WTC11 (cell line): ENCODE data around the gene PRRT4. TPM values are rescaled to one million over a fixed set of nuclear protein-coding genes. Genes with fewer than 3 reads are reported as not detected.

Source experiments
- ATAC-seq: fragments of 200-7000 bp; cut with Tn5 transposase; 2 replicates; pipeline ENCODE4 v1.10.0; 2021; ENCODE audit warnings: mild to moderate bottlenecking, moderate library complexity
- CTCF ChIA-PET: fragments of 300-600 bp; sonication (Branson Sonifier 250); formaldehyde crosslinking; loops from one replicate; lab custom pipeline; 2021; ENCODE audit warnings: antibody characterized with exemption; lab: Charles Lee
- POLR2A ChIA-PET: fragments of 350-600 bp; sonication (Branson Sonifier 250); formaldehyde crosslinking; loops from one replicate; lab custom pipeline; 2021; ENCODE audit warnings: antibody characterized with exemption; lab: Charles Lee
- DNase-seq: peaks from one replicate; pipeline ENCODE4 v3.0.0; 2021; ENCODE audit warnings: low spot score
- H3K27ac Mint-ChIP-seq: 2 replicates; pipeline ENCODE4 v1.8.0; 2021; ENCODE audit warnings: mixed read lengths
- H3K27me3 Mint-ChIP-seq: 2 replicates; pipeline ENCODE4 v1.8.0; 2021; ENCODE audit warnings: low read depth, mild to moderate bottlenecking, moderate library complexity, mixed read lengths
- H3K36me3 Mint-ChIP-seq: 2 replicates; pipeline ENCODE4 v1.8.0; 2021; ENCODE audit warnings: mixed read lengths
- H3K4me1 Mint-ChIP-seq: 2 replicates; pipeline ENCODE4 v1.8.0; 2022; ENCODE audit warnings: mixed read lengths
- H3K4me3 Mint-ChIP-seq: 2 replicates; pipeline ENCODE4 v1.8.0; 2021; ENCODE audit warnings: mild to moderate bottlenecking, moderate library complexity, mixed read lengths
- H3K9me3 Mint-ChIP-seq: 2 replicates; pipeline ENCODE4 v1.8.0; 2021; ENCODE audit warnings: mixed read lengths
- E2F1 ChIP-seq: sonication (generic); formaldehyde crosslinking; IDR thresholded peaks from 2 replicates; pipeline ENCODE4 v1.8.0; 2022; ENCODE audit warnings: mild to moderate bottlenecking, missing genetic modification reagents
- E2F4 ChIP-seq: sonication (generic); formaldehyde crosslinking; IDR thresholded peaks from 2 replicates; pipeline ENCODE4 v1.8.1; 2022; ENCODE audit warnings: low read depth, mild to moderate bottlenecking, moderate library complexity, missing genetic modification reagents, borderline replicate concordance
- EMX1 ChIP-seq: fragments of 250-450 bp; sonication (Bioruptor Pico); IDR thresholded peaks from 2 replicates; pipeline ENCODE4 v1.8.0; 2021; ENCODE audit warnings: mild to moderate bottlenecking
- FOXJ3 ChIP-seq: sonication (generic); formaldehyde crosslinking; IDR thresholded peaks from 2 replicates; pipeline ENCODE4 v1.9.0; 2021; ENCODE audit warnings: missing genetic modification reagents, mild to moderate bottlenecking, borderline replicate concordance
- FOXK1 ChIP-seq: sonication (generic); formaldehyde crosslinking; IDR thresholded peaks from 2 replicates; pipeline ENCODE4 v1.8.0; 2022; ENCODE audit warnings: mild to moderate bottlenecking, moderate library complexity, missing genetic modification reagents
- GRHL2 ChIP-seq: fragments of 250-450 bp; sonication (Bioruptor Pico); IDR thresholded peaks from 2 replicates; pipeline ENCODE4 v1.8.0; 2022; ENCODE audit warnings: mild to moderate bottlenecking, moderate library complexity; ENCODE audit not compliant: insufficient replicate concordance, severe bottlenecking
- IRF1 ChIP-seq: sonication (generic); formaldehyde crosslinking; IDR thresholded peaks from 2 replicates; pipeline ENCODE4 v1.8.0; 2023; ENCODE audit warnings: missing genetic modification reagents
- JAZF1 ChIP-seq: fragments of 250-450 bp; sonication (Bioruptor Pico); IDR thresholded peaks from 2 replicates; pipeline ENCODE4 v1.9.0; 2021; ENCODE audit warnings: moderate library complexity, mild to moderate bottlenecking, inconsistent platforms
- NFYB ChIP-seq: sonication (generic); formaldehyde crosslinking; conservative IDR thresholded peaks from 2 replicates; pipeline ENCODE4 v1.8.0; 2022; ENCODE audit warnings: low read depth, missing genetic modification reagents
- NR1H2 ChIP-seq: sonication (generic); formaldehyde crosslinking; IDR thresholded peaks from 2 replicates; pipeline ENCODE4 v1.9.0; 2021; ENCODE audit warnings: mild to moderate bottlenecking, moderate library complexity, missing genetic modification reagents
- SP1 ChIP-seq: sonication (generic); formaldehyde crosslinking; conservative IDR thresholded peaks from 2 replicates; pipeline ENCODE4 v1.8.1; 2022; ENCODE audit warnings: missing genetic modification reagents
- TP53 ChIP-seq: sonication (generic); formaldehyde crosslinking; IDR thresholded peaks from 2 replicates; pipeline ENCODE4 v1.8.1; 2023; ENCODE audit warnings: mild to moderate bottlenecking, missing genetic modification reagents
- ZNF219 ChIP-seq: sonication (generic); formaldehyde crosslinking; IDR thresholded peaks from 2 replicates; pipeline ENCODE4 v1.8.0; 2023; ENCODE audit warnings: missing genetic modification reagents, mild to moderate bottlenecking, borderline replicate concordance
- ZNF232 ChIP-seq: sonication (generic); formaldehyde crosslinking; IDR thresholded peaks from 2 replicates; pipeline ENCODE4 v1.8.0; 2022; ENCODE audit warnings: mild to moderate bottlenecking, missing genetic modification reagents
- ZNF425 ChIP-seq: fragments of 250-450 bp; sonication (Bioruptor Pico); conservative IDR thresholded peaks from 2 replicates; pipeline ENCODE4 v1.9.0; 2021; ENCODE audit warnings: mild to moderate bottlenecking
- ZNF512 ChIP-seq: sonication (generic); formaldehyde crosslinking; IDR thresholded peaks from 2 replicates; pipeline ENCODE4 v1.8.1; 2022; ENCODE audit warnings: missing genetic modification reagents, borderline replicate concordance
- total RNA-seq: library from RNA; stranded (reverse); gene quantifications from 3 replicates; pipeline ENCODE4 v1.2.3, GENCODE V29; 2021
- TF ChIP-seq, protein P1 (sequence below): sonication (generic); formaldehyde crosslinking; IDR thresholded peaks from 2 replicates; pipeline ENCODE4 v1.8.0; 2023; ENCODE audit warnings: mild to moderate bottlenecking, missing genetic modification reagents
- TF ChIP-seq, protein P2 (sequence below): fragments of 250-450 bp; sonication (Bioruptor Pico); IDR thresholded peaks from 2 replicates; pipeline ENCODE4 v1.9.0; 2021; ENCODE audit warnings: moderate library complexity, mild to moderate bottlenecking, inconsistent platforms, borderline replicate concordance
- TF ChIP-seq, protein P3 (sequence below): fragments of 200-600 bp; IDR thresholded peaks from 2 replicates; pipeline ENCODE4 v1.8.0; 2022; ENCODE audit warnings: antibody characterized with exemption
- TF ChIP-seq, protein P4 (sequence below): sonication (generic); formaldehyde crosslinking; IDR thresholded peaks from 2 replicates; pipeline ENCODE4 v1.8.1; 2023; ENCODE audit warnings: mild to moderate bottlenecking, missing genetic modification reagents, moderate library complexity

Gene PRRT4
- total RNA-seq, 1 experiment from 2014 or later, result 1.2 TPM

GRCh38 chr7:128396357-128396756 is 34.9 kb upstream of the PRRT4 start:
- H3K4me3 Mint-ChIP-seq, result no peak overlapping the region
- no peaks in the 10 kb centered on the region for H3K4me1 Mint-ChIP-seq
- peaks cover 8% of the 10 kb centered on the region for H3K36me3 Mint-ChIP-seq
- H3K27me3 Mint-ChIP-seq, result no peaks in the 10 kb centered on the region
- POLR2A ChIA-PET, result no interaction called here
- no peaks in the 10 kb centered on the region for H3K9me3 Mint-ChIP-seq
- no peak for ATAC-seq
- no peak for DNase-seq
- CTCF ChIA-PET, result interaction anchor here (0.6 to 1.6 kb wide), 12 partner anchors 8 to 65 kb away, joined by 3 to 5 read pairs (median 4); partner anchors contain the start of gene IMPDH1
- H3K27ac Mint-ChIP-seq, result no peak overlapping the region
- TF ChIP-seq FOXJ3 (no peak), FOXK1 (CRISPR knock-in tag) (no peak), EMX1 (no peak), E2F1 (no peak), NFYB (CRISPR knock-in tag) (no peak), GRHL2 (CRISPR knock-in tag) (no peak), SP1 (CRISPR knock-in tag) (no peak), TP53 (CRISPR knock-in tag) (no peak), ZNF232 (no peak), ZNF425 (no peak), IRF1 (CRISPR knock-in tag) (no peak), NR1H2 (CRISPR knock-in tag) (no peak), ZNF512 (CRISPR knock-in tag) (no peak), E2F4 (CRISPR knock-in tag) (no peak), ZNF219 (CRISPR knock-in tag) (no peak), JAZF1 (CRISPR knock-in tag) (no peak)
- TF ChIP-seq, protein P1, sequence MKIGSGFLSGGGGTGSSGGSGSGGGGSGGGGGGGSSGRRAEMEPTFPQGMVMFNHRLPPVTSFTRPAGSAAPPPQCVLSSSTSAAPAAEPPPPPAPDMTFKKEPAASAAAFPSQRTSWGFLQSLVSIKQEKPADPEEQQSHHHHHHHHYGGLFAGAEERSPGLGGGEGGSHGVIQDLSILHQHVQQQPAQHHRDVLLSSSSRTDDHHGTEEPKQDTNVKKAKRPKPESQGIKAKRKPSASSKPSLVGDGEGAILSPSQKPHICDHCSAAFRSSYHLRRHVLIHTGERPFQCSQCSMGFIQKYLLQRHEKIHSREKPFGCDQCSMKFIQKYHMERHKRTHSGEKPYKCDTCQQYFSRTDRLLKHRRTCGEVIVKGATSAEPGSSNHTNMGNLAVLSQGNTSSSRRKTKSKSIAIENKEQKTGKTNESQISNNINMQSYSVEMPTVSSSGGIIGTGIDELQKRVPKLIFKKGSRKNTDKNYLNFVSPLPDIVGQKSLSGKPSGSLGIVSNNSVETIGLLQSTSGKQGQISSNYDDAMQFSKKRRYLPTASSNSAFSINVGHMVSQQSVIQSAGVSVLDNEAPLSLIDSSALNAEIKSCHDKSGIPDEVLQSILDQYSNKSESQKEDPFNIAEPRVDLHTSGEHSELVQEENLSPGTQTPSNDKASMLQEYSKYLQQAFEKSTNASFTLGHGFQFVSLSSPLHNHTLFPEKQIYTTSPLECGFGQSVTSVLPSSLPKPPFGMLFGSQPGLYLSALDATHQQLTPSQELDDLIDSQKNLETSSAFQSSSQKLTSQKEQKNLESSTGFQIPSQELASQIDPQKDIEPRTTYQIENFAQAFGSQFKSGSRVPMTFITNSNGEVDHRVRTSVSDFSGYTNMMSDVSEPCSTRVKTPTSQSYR, result no peak
- TF ChIP-seq, protein P2, sequence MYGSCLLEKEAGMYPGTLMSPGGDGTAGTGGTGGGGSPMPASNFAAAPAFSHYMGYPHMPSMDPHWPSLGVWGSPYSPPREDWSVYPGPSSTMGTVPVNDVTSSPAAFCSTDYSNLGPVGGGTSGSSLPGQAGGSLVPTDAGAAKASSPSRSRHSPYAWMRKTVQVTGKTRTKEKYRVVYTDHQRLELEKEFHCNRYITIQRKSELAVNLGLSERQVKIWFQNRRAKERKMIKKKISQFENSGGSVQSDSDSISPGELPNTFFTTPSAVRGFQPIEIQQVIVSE (CRISPR knock-in tag), result no peak
- TF ChIP-seq, protein P3, sequence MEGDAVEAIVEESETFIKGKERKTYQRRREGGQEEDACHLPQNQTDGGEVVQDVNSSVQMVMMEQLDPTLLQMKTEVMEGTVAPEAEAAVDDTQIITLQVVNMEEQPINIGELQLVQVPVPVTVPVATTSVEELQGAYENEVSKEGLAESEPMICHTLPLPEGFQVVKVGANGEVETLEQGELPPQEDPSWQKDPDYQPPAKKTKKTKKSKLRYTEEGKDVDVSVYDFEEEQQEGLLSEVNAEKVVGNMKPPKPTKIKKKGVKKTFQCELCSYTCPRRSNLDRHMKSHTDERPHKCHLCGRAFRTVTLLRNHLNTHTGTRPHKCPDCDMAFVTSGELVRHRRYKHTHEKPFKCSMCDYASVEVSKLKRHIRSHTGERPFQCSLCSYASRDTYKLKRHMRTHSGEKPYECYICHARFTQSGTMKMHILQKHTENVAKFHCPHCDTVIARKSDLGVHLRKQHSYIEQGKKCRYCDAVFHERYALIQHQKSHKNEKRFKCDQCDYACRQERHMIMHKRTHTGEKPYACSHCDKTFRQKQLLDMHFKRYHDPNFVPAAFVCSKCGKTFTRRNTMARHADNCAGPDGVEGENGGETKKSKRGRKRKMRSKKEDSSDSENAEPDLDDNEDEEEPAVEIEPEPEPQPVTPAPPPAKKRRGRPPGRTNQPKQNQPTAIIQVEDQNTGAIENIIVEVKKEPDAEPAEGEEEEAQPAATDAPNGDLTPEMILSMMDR, result no peak
- TF ChIP-seq, protein P4, sequence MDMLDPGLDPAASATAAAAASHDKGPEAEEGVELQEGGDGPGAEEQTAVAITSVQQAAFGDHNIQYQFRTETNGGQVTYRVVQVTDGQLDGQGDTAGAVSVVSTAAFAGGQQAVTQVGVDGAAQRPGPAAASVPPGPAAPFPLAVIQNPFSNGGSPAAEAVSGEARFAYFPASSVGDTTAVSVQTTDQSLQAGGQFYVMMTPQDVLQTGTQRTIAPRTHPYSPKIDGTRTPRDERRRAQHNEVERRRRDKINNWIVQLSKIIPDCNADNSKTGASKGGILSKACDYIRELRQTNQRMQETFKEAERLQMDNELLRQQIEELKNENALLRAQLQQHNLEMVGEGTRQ, result no peak
